ENCODE measurements around the gene ZC3H4. TPM values are rescaled to one million over a fixed set of nuclear protein-coding genes. Genes with fewer than 3 reads are reported as not detected.

ZC3H4 gene
- total and polyA plus RNA-seq, 9 of the 15 experiments (the other 6 are each of a cell fraction or from before 2014, with no cell fraction given), result 2.2 to 75.6 (median 18.3) TPM

- Histone ChIP-seq H3K4me1 (replicated peaks in 1 of 2; ENCODE audit: control insufficient read depth in 2 of 2, insufficient read depth in 2 of 2, low read length in 2 of 2) (peaks cover 0 to 10% of the 10 kb centered on the region in 2 experiments; a peak in 3 of 5 replicates), H3K9ac (ENCODE audit: insufficient read depth in 1 of 2, low read depth in 2 of 2, low read length in 2 of 2) (no peak overlapping the region), H3K9me1 (ENCODE audit: control insufficient read depth, insufficient read depth, low read length) (no peaks in the 10 kb centered on the region), H4K20me1 (replicated peaks; ENCODE audit: control insufficient read depth, insufficient read depth, low read length) (no peaks in the 10 kb centered on the region), H2AFZ (ENCODE audit: low read depth, low read length) (no peak overlapping the region), H3K4me2 (ENCODE audit: insufficient read depth, low read length) (no peak overlapping the region), H3K27me3 (ENCODE audit: control insufficient read depth in 2 of 2, insufficient read depth in 2 of 2, low read length in 2 of 2) (no peaks in the 10 kb centered on the region), H3K27ac (ENCODE audit: extremely low read depth, low read depth, low read length) (peak overlapping the region; percentile 67; the same call in 2 of the 3 replicates), H3K4me3 (no peak overlapping the region), H3K9me3 (replicated peaks; ENCODE audit: control insufficient read depth, insufficient read depth, low read depth, low read length) (no peaks in the 10 kb centered on the region), H3K79me2 (ENCODE audit: control insufficient read depth, insufficient read depth, low read length) (peaks cover 32% of the 10 kb centered on the region), H3K36me3 (ENCODE audit: control insufficient read depth, insufficient read depth, low read length) (peaks cover 88% of the 10 kb centered on the region)
- intact Hi-C loops (cut with micrococcal nuclease) (no loop called here), in situ Hi-C loops (cut with MboI) (loop anchor here (10.0 kb wide), 1 partner anchor 256 kb away; the partner anchor contains the start of gene MEIS3)
- 94% methylated on average over 7 of the region's 8 CpGs for WGBS (ENCODE audit: insufficient coverage, low coverage, missing lambda C conversion rate)
- no peak for FAIRE-seq
- TSS peak; percentile 21 for BruUV-seq (replicated peaks)
- no peak for ATAC-seq
- CTCF ChIA-PET (ENCODE audit: low intra/inter-chr PET ratio), result no interaction called here
- no peak for DNase-seq (ENCODE audit: extremely low read depth in 1 of 4, low spot score in 3 of 4)
- no peak for TF ChIP-seq ZNF76 (CRISPR knock-in tag; IDR thresholded peaks at IDR 0.05; ENCODE audit: borderline replicate concordance)
- peak; percentile 65 for TF ChIP-seq ZKSCAN1 (IDR thresholded peaks at IDR 0.05; ENCODE audit: low read depth, low read length)
- TF ChIP-seq TEAD4 (IDR thresholded peaks at IDR 0.05; ENCODE audit: low read length), result no peak
- no peak for TF ChIP-seq TEAD4 (CRISPR knock-in tag; IDR thresholded peaks at IDR 0.05; ENCODE audit: borderline replicate concordance)
- POLR2A ChIA-PET, result interaction anchor here (0.6 to 2.0 kb wide), 8 partner anchors 10 to 81 kb away, joined by 3 to 8 read pairs (median 4); partner anchors contain the start of gene ZC3H4
Measured at GRCh38 chr19:47158367-47158791, 44.8 kb upstream of the ZC3H4 start.
